SW 1271 (cell line): ENCODE results near the gene MBOAT2.
"Not testable (repeated sequence)": the region's sequence is repeated elsewhere in the genome, so short reads cannot be mapped to it uniquely, and the experiment has no call there.

ENCODE experiments used
- DNase-seq, 2 experiments: peaks; one replicate each; lab custom pipeline; 2025; lab: John Stamatoyannopoulos, UW

Gene MBOAT2

DNA sequence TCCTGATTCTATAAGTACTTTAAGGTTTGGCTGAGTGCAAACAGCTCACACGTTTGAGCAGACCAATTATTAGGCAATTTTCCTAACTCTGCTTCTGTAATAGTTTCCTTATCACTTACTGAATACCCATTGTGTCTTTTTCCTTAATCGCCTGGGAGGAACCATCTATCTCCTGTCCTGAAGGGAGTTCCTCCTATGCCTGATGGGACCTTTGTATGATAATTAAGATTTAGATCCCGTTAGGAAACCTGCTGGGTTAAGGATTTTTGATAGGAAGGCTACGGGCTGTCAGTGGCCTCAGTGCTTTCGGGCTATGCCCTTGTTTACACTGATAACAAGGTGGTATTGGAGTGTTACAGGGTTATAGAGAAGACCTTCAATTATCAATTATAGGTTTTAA is 106.8 kb downstream of the MBOAT2 start:
- DNase-seq, result not testable (repeated sequence)

- DNase-seq, result not testable (repeated sequence)
These were observed 108.2 kb downstream of the MBOAT2 start for GRCh38 chr2:8895087-8895912.

DNA sequence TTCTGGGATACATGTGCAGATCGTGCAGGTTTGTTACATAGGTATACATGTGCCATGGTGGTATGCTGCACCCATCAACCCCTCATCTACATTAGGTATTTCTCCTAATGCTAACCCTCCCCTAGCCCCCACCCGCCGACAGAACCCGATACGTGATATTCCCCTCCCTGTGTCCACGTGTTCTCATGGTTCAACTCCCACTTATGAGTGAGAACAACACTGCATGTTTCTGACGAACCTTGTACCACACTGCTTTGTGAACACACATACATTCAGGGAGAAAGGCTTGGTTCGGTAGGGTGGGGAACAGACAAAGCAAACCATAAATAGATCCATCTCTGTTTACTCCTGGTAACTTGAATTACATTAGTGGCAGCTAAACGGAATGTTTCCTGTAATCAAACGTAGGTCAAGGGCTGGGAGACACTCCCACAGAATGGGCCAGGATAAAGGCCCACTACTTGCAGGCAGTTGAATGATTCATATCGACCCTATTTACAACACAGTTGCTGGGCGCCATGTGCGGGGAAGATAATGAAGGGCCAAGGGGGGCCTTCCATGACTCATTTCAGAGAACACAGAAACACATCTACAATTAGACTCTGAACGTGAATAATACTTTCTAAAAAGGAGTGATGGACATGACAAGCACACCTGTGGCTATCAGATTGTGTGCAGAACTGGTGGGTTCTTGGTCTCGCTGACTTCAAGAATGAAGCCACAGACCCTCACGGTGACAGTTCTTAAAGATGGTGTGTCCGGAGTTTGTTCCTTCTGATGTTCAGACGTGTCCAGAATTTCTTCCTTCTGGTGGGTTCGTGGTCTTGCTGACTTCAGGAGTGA is 109.3 kb downstream of the MBOAT2 start:
- no peak for DNase-seq

DNA sequence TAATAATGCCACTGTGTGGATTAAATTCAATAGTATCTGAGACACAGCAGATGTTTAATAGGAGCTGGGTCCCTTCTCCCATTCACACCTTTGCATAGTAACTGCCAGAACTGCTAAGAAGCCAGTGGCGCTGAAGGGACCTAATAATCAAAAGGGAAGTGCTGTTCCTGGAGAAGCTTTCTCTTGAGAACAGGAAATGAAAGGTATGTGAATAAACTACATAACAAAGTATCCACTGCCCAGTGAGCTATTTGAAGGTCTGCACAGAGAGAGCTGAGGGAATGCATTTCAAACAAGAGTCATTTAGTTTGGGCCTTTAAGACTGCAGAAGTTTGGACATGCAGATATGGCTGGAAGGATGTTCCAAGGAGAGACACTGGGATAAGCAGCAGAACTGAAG is 110.0 kb downstream of the MBOAT2 start:
- DNase-seq, result no peak

DNA sequence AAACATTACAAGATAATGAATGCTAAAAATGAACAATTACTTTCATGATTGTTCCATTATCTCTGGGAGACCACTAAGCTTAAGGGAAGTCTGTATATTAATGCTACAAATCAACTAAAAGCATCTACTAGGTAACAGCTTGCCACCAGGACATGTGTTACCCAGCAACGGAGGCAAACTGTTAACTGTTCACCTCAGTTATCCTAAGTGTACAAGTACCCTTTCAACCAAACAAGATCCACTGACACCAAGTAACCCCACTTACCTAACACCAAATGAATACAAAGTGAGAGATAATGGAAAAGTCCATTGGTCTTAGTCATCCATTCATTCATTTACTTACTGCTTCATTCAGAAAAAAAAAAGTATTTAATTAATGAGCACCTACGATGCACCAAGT is 111.4 kb downstream of the MBOAT2 start:
- DNase-seq, result no peak

- no peak for DNase-seq
These were observed 113.5 kb downstream of the MBOAT2 start for GRCh38 chr2:8889978-8890377.

DNA sequence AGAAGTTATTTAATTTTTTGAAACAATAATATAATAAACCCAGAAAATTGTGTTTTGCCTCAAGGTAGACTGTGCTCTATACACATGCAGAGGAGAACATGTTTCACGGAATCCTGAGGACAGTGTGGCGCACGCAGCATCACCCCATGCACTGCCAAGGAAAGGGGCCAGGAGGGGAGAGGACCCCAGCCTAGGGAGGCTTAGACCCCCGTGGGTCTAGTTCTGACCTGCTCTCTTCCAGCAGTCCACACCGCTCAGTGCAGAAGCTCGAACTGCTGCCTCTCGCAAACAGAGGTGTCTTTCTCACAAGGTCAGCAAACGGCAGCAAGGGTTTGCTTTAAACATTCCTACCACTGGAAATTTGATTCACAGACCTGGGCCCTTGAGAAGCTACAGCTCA is 114.5 kb downstream of the MBOAT2 start:
- DNase-seq, result no peak

DNA sequence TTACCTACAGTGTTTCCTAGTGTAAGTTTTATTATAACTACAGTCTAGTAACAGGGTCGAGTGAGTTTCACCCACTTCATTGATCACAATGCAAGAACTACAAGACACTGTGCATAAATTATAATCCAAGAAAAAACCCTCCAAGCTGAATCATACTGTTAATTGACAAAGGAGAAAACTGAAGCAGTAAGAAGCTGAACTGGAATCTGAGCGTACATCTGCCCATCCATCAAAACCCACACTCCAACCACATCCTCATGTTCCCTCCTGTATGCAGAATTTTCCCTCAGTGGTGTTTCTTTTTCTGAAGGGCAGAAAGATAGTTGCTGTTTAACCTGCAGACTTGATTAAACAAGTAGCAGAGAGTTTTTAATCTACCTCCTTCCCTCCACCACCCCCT is 116.6 kb downstream of the MBOAT2 start:
- no peak for DNase-seq

DNA sequence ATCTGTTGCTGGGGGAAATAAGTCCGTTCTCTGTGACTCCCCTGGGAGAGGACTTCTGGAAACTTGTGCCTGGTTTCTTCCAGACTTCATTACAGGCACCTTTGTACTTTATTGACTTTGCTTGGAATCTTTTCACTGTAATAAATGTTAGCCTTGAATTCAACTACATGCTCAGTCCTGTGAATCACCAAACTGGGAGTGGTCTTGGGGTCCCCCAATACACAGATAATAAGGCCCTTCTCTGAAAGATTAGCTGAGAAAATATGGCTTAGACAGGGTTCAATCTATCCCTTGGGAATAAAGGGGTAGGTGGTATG is 117.3 kb downstream of the MBOAT2 start:
- DNase-seq, result no peak

DNA sequence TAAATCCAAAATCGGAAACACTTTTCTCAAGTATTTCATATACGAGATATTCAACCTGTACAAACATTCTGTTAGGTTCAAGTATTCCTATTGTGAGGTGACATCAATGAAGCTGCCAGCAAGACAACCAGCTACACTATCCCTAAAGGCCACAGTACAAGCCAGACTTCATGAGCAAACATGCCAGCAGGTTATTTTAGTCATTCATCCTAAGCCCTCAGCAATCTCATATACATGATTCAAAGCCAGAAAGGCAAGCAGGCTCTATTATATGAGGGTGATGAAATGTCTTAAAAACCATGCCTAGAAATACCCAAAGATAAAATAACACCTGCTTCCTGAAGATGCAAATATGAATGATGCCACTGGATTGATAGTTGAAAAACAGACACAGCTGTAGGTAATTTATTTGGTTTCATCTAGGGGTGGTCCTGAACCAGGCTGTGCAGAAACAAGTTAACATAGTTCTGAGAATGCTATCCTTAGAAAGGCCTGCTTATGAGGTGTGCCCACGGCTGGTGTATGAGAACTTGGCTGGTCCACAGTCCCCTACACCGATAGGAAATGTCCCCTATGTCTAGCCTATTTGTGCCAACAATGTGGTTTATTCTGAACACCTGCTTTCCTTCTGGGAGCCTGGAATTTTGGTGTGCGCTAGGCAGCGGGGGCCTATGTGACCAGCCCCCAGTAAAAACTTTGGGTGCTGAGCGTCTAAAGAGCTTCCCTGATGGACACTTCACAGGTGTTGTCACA is 117.9 kb downstream of the MBOAT2 start:
- no peak for DNase-seq

DNA sequence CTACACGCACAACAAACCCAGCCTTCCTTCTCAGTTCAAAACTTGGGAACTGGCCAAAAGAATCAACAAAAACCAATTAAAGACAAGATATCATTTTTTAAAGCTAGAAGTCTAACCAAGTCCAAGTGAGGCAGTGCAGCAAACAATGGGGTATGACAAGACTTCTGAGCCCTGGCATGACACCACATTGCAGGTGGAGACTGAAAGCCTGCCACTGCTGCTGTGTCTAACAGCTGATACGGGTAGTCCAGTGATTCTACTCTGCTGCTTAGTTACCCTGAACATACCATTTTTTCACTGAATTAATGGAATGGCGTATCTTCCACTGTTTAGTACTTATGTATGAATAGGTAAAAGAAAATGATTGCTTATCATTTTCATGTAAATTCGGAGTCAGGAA is 118.7 kb downstream of the MBOAT2 start:
- DNase-seq, result no peak

DNA sequence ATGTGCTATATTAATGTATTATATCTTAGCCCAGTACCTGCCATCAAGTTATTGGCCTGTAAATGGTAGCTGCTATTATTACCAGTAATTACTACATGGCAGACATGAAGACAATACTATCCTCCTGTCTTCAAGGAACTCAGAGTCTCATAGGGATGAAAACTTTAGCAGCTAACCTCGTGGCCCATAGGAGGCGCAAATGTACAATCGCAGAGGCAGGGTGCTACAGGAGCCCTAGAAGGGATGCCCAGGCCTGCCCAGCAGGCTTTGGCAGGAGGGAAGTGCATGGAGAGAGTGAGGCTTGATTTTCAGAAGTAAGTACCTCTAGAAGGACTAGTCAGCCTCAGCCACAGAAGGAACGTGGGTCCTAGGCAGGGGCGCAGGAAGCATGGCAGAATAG is 121.4 kb downstream of the MBOAT2 start:
- no peak for DNase-seq

DNA sequence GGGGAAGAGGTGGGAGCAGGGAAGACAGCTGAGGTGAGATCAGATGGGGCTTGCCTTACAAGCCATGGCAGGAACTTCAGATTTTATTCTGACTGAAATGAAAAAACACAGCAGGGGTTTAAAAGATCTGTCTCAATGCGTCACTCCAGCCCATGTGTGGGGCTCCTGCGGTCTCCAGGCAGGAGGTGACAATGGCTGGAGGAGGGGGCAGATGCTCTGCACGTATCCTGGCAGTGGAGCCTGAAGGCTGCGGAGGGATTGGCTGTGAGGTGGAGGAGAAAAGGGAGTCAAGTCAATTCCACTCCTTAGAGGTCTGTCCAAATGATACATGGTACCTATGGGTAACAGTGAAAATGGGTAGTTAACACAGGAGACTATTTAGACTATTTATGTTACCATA is 125.6 kb downstream of the MBOAT2 start:
- DNase-seq, result no peak

- no peak for DNase-seq
These were observed 126.2 kb downstream of the MBOAT2 start for GRCh38 chr2:8877332-8877731.

DNA sequence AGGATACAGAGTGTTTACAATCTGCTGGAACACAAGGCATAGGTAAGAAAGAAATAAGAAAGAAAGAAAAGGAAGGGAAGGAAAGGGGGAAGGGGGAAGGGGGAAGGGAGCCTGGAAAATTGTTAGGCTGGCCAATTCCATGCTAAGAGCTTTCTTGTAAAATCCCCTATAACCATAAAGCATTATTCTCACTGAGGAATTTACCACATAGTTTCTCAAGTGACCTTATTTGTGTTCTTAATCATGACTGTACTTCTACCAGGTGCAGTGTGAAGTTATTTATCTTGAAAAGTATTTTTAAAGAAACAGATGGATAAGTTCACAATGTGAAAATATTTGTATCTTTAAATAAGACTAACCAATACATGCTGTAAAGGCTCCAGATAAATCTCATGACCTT is 126.9 kb downstream of the MBOAT2 start:
- DNase-seq, result no peak

DNA sequence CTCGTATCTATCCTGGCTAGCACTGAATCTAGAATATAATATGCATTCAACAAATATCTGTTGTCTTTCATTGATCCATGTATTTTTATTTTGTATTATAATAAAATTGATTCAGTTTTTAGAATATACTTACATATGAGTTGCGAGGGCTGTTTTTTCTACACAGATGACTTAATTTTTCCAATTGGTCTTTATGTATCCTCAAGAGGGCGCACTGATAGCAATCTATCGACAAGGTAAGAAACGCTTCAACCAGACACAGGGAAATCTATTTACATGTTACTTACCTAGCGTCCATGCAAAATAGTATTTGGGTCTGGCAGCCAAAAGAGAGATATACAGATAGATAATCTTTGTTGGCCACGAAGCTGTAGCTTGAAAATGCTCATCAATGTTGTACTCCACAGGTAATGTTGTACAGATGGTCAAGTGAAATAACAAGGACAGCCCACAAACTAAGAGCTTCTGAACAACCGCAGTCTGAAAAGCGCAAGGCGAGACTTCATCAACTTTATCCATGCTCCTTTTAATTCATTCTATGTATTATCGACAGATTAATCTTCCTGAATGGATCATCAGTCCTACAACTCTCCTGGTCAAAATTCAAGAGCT is 130.6 kb downstream of the MBOAT2 start:
- DNase-seq, result peak in 1 of 2 experiments; percentile 52

DNA sequence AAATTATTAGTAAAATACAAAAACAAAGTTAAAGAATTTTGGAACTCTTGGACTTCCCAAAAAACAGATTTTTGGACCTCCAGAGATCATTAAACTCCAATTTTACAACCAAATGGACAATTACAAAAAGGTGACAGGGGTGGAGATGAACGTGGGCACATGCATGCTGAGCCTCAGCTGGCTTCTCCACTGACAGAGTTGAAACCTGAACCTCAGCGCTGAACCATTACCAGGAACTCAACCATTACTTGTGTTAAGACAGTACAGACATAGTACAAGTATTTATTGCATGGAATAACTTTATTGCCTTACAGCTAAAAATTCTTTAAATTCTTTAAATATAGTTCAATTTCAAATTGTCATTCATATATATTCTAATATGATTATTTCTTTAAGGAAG is 133.0 kb downstream of the MBOAT2 start:
- no peak for DNase-seq

DNA sequence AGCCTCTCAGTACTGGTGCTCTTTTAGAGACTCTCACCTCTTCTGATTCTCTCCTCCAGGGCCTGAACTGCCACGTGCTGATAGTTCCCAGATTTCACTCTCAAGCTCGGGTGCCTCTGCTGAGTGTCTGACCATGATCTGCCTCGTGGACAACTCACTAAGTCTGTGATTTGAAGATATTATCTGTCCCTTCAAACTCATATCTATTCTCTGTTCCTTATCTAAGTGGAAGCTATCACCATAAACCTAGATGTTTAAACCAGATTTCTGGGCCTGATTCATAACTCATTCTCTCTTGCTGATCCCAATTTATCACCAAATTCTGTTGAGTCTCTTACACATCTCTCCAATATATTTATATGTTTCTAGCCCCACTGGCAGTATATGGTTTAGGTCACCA is 136.1 kb downstream of the MBOAT2 start:
- DNase-seq, result no peak

GRCh38 chr2:8863331-8863953 is 140.0 kb downstream of the MBOAT2 start:
- no peak for DNase-seq

- DNase-seq, result no peak
These were observed 141.3 kb downstream of the MBOAT2 start for GRCh38 chr2:8862230-8862629.

DNA sequence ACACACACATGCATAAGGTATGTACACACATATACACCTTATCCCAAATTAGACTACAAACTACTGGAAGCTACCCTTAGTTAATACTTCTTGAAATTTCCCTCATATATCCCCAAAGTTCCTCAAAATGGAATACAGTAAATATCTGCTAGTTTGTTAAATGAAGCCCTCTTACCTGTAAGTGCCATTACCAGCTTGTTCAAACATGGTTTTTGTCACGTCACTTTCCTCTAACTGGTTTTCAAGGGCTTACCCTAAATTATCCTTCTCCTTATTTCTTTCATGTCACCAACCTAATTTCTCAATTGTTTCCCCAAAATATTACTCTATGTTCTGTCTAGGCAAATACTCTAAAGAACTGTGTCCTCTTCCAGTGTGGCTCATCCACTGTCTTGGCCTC is 141.7 kb downstream of the MBOAT2 start:
- no peak for DNase-seq

- DNase-seq, result no peak
These were observed 143.2 kb downstream of the MBOAT2 start for GRCh38 chr2:8860239-8860638.
